HG03460 (cell line): ENCODE measurements around the gene FAM124B.
"Not testable (repeated sequence)": the region's sequence is repeated elsewhere in the genome, so short reads cannot be mapped to it uniquely, and the experiment has no call there.

Source experiments
- ATAC-seq: cut with Tn5 transposase; IDR thresholded peaks from one replicate; pipeline ENCODE4 v1.9.1; 2021; ENCODE audit not compliant: unreplicated experiment

FAM124B gene

DNA sequence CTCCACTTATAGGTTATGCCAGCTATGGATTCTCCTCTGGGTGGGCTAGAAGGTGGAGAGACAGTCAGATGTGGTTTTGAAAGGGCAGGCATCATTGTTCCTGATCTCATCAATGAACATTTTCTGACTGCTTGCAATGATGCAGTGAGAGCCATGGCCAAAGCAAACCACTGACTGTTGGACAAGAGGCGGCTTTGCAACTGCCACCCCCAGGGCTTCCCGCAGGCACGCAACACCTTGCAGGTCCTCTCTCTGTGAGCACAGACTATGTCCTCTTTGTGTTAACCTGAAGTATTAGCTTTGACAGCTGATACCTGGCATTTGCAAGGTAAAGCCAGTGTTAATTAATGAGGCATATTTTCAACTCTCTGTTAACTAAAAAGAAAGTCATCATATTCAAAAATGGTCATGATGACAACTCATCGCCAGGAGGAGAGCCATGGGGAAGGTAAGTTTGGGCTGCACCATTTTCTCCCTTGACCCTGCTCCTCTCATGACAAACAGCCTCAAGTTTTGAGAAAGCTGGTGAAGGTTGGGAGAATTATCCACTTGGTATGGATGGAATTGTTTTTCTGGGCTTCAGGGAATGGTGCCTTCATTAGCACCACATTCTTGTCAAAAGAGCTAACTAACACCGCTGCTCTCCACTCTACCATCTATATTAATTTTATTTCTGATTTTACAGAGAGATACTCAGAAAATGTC is 14.9 kb upstream of the FAM124B start:
- no peak for ATAC-seq

DNA sequence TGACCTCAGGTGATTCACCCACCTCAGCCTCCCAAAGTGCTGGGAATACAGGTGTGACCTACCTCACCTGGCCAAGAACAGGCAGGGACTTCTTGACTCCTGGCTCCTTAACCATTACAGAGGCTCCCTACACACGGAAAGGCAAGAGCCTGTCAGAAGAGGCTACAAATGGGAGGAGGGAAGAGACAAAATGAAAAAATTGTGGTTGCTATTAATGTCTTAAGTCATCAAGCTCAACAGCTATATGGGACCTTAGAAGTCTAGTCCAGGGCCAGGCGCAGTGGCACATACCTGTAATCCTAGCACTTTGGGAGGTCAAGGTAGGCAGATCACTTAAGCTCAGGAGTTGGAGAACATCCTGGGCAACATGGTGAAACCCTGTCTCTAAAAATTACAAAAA is 11.5 kb upstream of the FAM124B start:
- no peak for ATAC-seq

DNA sequence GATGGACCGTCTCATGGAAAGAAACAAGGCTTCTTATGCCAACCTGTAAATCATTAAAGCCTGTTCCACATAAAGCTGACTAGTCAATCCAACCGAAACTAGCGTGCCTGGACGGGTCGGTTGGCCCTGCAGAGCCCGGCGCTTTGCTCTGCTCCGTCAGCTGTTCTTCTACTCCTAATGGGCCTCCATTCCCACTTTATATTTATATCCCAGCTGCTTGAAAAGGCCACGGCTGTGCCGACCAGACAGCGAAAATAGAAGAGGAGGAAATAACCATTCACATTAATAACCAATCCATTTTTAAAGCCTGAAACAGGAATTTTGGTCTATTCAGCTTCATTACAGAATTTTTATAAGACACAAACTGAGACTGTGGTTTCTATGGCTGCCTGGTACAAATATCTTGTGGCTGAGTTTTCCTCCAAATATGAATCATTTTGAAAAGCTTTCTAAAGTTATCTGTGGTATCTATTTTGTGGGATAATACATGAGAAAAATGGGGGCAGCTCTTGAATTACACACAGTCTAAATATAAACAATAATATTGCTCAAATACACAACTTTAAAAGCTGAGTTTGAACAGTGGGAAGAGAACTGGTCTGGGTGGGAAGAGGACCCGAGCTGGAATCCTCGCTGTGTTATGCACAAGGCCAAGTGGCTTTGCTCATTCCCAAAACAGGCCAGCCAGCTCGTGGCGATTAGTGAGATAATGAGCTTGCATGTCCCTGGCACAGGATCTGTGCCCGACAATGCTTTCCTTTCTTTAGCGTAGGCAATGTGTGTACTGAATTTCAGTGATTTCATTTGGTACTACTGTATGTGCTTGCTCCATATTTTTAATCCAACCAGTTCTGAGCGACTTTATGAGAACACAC is 10.5 kb upstream of the FAM124B start:
- ATAC-seq = no peak

DNA sequence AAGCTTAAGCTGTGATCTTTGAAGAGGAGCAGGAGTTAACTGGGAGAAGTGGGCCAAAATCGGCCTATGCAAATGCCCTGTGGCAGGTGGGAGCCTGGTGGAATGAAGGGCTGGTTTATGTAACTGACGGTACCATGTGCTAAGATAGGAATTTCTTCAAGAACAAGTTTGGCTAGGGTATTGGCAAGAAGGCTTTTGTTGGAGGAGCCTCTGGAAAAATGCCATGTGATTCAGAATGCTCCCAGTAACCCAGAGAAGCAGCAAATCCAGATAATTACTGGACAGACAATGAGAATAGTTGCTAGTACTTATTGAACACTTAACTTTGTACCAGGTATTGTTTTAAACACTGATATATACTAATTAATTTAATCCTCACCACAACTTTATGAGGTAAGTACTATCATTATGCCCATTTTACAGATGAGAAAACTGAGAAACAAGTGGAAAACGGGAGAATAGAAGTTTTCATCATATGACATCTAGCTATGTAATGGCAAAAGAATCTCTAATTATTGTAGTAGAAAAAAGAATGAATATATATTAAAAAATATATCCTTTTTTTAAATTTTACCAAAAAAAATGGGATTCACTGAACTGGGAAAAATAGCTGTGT is 9.1 kb upstream of the FAM124B start:
- no peak for ATAC-seq

DNA sequence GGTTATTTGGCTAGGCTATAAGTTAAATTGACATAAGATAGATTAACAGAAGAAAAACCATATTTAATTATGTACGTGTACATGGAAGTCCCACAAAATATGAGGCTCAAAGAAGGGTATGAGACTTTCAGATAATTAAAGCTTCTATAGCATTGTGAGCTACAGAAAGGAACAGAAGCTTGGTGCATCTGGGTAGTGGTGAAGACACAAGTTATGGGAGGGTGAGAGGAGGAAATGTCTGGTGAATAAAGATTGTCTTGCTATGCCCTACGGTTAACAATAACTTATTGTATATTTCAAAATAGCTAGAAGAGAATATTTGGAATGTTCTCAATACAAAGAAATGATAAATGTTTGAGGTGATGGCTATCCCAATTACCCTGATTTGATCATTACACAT is 6.8 kb upstream of the FAM124B start:
- no peak for ATAC-seq

DNA sequence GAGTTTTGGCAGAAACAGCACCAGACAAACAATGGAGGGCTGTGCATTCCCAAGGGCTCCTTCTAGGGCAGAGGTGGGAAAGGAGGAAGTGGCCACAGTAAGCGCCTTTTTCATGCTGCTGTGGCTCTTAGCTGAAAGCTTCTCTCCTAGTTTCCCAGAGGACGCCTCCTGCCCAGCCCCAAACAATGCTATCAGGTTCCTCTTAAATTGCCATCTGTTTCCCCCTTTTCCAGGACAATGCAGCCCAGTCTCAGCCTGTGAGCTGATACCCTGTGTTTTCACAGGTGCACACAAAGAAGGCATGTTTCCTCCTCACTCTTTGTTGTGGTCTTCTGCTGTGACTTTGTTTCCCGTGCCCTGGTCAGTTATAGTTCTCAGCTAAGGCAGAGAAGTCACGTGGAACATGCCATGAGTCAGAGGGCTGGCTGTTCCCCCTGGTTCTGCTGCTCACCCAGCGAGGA is 5.4 kb upstream of the FAM124B start:
- ATAC-seq = no peak

DNA sequence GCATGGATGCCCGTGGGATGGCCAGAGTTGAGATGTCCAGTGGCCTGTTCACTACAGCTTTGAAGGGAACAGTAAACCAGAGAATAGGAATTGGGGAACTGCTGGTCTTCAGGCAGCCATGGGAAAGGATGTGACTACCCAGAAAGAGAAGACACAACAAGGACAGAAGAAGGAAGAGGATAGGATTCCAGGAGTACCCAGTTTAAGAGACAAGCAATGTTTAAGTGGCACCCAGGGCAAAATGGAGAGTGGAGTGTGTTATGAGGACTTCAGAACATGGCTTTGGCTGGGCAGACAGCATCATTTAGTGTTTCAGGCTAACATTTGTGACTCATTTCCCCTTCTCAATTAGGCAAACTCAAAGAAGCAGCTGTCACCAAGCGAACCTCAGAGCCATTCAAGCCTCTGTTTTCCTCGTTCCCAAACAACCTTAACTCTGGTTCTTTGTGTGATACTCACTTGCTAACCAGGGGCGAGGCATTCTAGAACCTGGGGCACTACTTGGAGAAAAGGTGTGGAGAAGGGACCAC is 4.0 kb upstream of the FAM124B start:
- no peak for ATAC-seq

DNA sequence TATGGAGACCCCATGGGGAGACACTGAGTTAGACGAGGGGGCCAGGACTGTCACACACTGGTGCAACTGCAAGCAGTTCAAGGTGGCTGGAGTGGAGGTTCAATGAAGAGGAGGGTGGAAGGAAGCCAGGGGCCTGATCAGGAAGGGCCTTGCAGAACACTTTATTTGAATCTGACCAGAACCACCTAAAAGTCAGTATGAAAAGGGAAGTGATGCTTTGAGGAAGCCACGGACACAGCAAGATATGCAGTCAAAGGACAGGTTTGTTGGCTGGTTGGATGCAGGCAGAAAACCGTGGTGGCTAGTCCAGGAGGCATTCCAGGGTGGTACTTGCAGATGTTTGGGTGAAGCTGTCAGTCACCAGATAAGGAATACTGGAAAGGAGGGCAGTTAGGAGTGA is 3.5 kb upstream of the FAM124B start:
- peak; percentile 51 for ATAC-seq

DNA sequence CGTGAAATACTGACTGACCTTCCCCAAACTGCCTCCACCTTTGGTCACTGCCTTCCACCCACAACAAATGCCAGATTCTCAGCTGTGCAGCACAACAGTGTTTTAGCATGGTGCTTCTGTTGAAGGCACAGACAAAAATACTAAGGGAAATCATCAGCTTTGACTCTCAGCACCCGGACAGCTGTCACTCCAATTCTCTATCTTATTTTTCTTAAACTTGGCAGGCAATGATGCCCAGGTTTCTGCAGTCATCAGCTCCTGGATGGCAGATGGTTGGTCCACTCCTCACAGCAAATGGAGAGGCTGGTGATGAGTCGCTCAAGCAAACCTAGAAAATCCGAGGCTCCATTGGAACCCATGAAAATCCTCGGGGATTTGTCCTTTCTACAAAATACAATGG is 2.9 kb upstream of the FAM124B start:
- no peak for ATAC-seq

DNA sequence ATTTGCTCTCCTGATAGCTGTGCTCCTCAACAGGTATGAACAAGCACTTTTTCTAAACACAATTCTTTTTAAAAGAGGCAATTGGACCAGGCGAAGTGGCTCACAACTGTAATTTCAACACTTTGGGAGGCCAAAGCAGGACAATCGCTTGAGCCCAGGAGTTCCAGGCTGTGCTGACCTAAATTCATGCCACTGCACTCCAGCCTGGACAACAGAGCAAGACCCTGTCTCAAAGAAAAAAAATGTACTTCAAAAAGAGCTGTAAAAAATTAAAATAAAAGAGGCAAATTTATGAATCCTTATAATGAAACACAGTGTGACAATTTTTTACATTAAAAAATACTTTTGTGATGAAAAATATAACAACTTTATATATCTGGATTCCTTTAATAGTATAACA is 1.8 kb upstream of the FAM124B start:
- no peak for ATAC-seq

DNA sequence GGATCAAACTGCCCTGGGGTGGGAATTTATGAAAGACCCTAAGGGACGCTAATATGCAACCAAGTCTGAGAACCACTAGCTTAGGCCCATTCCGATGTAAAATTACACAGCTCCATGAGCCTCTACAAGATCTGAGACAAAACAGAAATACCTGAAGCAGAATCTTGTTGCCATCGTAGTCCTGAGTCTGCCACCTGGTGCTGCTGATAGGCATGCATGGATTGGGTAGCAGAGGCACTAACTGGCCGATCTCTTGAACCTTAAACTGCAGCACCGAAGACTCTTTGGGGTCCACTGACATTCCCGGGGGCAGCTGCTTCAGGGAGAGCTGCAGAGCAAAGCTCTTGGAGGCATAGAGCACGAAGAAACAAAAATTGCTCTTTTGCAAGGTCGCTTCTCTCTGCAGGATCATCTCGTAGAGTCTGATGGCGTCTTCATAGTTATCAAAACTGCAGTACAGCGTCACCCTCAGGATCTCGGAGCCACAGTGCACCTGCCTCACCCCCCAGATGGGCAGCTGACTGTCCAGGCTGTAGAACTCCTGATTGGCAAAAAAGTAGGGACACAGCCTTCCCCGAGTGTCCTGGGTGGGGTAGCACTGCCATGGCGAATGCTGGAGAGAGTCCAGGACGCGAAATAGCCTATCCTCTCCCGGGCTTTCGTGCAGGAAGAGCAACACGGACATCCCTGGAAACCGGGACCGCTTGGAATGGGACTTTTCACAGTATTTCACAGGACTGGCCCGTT is 848 bp downstream of the FAM124B start:
- ATAC-seq = no peak

DNA sequence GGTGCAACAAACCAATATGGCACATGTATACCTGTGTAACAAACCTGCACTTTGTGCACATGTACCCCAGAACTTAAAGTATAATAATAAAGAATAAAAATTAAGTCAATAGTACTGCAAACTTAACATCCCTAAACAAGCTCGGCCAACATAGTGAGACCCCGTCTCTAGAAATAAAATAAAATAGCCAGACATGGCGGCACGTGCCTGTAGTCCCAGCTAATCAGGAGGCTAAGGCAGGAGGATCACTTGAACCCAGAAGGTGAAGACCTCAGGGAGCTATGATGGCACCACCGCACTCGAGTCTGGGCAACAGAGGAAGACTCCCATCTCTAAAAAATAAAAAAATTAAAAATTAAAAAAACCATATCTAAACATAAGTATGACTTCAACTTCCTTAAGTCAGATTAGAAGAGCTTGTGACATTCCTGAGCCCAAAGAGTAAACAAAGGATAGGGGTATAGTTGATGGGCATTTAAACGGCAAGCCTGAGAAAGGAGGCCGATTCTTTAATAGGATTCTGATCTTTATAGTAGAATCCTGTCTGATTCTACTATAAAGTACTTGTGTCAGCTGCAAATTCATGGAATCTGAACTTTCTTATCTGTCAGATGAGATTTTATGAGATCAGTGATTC is 1.6 kb downstream of the FAM124B start:
- no peak for ATAC-seq

DNA sequence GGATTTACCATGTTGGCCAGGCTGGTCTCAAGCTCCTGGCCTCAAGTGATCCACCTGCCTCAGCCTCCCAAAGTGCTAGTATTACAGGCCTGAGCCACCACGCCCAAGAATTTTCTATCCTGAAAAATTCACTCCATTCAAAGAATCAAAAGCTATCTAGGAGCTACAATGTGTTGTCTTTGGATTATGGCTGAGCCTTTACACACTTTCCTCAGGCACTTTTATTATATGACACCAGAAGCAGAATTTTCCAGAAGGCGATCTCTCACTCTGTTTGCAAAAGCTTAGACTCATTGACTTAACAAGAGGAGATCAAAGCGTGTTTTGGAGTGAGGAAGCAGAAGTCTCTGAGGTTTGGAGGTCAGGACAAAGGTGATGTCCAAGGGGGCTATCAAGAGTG is 3.6 kb downstream of the FAM124B start:
- ATAC-seq = no peak

DNA sequence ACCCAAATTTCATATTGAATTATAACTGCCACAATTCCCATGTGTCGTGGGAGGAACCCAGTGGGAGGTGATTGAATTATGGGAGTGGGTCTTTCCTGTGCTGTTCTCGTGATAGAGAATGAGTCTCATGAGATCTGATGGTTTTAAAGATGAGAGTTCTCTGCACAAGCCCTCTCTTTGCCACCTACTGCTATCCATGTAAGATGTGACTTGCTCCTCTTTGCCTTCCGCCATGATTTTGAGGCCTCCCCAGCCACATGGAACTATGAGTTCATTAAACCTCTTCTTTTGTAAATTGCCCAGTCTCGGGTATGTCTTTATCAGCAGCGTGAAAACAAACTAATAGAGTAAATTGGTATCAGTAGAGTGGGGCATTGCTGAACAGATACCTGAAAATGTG is 4.8 kb downstream of the FAM124B start:
- ATAC-seq = not testable (repeated sequence)

DNA sequence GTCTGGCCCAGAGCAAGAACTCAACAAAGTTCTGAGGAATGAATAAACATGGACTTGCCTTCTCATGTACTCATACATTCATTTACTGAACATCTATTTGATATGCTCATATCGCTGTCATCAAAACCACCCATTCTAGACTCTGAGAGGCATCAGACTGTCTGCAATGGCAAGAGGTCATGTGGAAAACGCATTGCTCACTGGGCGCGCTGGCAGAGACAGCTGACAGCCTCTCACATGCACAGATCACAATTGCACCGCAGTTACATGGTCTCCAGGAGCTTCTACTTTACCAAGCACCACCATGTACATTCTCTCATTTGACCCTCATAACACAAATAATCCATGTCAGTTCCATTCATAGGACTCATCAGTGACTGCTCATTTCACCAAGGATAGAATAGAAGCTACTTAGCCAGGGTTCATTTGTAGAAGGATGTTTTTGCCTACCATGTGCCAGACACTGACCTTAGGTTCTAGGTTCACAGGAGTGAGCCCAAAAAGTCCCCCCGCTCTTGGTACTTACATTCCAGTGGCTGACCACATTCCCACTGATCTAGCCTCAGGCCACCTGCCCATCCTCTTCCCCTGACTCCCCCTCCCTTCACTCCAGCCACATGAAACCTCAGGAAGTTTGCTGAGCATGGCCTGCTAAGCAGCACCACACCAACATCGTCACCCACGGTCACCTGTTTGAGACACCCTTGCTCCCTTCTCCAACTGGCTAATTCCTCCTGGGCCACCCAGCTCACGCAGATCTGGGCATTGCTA is 6.1 kb downstream of the FAM124B start:
- no peak for ATAC-seq

DNA sequence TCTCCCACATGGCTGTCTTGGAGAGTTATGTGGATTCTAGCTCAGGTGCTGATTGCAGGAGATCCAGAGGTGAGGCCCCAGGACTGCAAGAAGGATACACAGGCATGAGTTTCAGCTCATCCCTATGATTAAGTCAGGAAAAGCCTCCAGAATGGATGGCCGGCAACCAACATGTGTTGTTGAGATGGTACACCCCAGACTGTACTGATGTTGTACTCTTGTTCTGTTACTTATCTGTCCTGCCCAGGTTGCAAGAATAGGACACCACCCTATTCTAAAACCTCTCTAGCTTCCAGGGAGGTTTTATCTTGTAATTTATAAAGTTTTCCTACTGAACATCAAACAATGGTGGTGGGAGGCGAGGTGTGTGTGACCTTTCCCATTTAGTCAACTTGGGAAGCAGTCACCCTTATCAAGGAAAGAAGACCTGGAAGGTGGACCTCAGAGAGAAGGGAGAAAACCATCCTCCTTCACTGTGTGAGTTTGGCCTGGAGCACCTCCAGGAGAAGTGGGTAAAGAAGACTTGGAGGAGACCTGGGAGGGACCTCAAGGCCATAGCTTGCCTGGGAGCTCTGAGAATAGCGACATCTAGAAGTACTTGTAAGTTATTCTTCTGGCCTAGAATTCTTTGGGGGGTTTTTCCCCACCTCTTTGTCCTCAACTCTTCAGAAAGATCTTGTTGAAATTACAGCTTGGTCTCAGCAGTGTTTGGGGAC is 8.6 kb downstream of the FAM124B start:
- no peak for ATAC-seq

DNA sequence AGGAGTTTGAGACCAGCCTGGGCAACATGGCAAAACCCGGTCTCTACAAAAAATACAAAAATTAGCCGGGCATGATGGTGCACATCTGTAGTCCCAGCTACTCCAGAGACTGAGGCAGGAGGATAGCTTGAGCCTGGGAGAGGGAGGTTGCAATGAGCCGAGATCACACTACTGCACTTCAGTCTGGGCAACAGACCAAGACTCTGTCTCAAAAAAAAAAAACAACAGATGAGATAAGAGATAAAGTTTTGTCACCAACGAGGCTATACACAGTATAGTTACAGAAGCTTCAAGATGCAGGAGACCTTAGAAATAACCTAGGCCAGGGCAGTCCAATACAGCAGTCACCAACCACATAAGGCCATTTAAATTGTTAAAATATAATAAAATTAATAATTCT is 9.4 kb downstream of the FAM124B start:
- ATAC-seq = no peak

DNA sequence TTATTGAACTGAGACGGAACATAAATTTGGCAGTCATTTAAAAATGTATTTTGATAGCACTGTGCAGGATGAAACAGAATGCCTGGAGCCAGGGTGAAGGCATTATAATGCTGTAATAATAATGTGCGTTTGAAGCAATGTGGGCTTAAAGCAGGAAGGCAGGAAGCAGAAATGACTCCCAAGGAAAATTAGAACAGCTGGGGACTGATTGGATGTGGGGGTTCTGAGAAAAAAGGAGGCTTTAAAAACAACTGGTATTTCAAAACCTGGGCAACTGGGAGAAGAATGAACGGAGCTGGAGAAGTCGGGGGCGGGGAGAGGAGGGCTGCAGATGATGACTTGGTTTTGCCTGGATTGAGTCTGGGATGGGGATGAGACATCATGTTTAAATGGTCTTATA is 12.6 kb downstream of the FAM124B start:
- no peak for ATAC-seq

DNA sequence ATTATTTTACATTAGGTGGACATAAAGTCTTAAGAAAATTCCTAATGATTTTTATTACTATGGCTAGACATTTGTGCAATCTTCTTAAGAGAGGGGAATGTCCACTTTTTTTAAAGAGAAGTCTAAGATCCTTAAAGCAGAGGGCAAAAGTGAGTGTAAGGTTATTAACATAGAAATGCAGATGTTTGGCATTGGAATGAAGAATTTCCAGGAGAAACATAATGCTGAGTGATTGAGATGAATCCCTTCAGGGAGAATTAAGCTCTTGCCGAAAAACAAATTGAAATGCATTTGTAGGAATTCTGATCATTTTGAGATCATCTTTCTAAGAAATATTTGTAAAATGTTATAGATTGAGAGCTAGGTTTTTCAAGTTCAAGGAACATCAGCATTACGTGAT is 15.0 kb downstream of the FAM124B start:
- no peak for ATAC-seq
